Parathyroid adenoma (tissue), 2 donors: ENCODE results near the gene PPP2R1B.
"Not testable (repeated sequence)": the region's sequence is repeated elsewhere in the genome, so short reads cannot be mapped to it uniquely, and the experiment has no call there.

Experiments
- H2AFZ ChIP-seq: fragments of 300-600 bp; sonication (generic); one replicate; pipeline ENCODE4 v1.7.0; 2017; ENCODE audit warnings: antibody characterized with exemption, mild to moderate bottlenecking
- H3K27ac ChIP-seq: fragments of 300-600 bp; sonication (generic); one replicate; pipeline ENCODE4 v1.7.0; 2017
- H3K27me3 ChIP-seq: fragments of 300-600 bp; sonication (generic); one replicate; pipeline ENCODE4 v1.7.0; 2017; ENCODE audit warnings: low read length; ENCODE audit not compliant: control insufficient read depth, insufficient read depth
- H3K36me3 ChIP-seq: fragments of 300-600 bp; sonication (generic); one replicate; pipeline ENCODE4 v1.7.0; 2017; ENCODE audit warnings: low read length; ENCODE audit not compliant: control insufficient read depth, insufficient read depth
- H3K4me1 ChIP-seq: fragments of 300-600 bp; sonication (generic); one replicate; pipeline ENCODE4 v1.7.0; 2017; ENCODE audit warnings: control low read depth
- H3K4me2 ChIP-seq: fragments of 300-600 bp; sonication (generic); one replicate; pipeline ENCODE4 v1.7.0; 2017; ENCODE audit warnings: low read length
- H3K4me3 ChIP-seq: fragments of 300-600 bp; sonication (generic); one replicate; pipeline ENCODE4 v1.7.0; 2017; ENCODE audit warnings: low read depth, low read length
- H3K79me2 ChIP-seq: fragments of 300-600 bp; sonication (generic); one replicate; pipeline ENCODE4 v1.7.0; 2017; ENCODE audit warnings: control low read depth
- H3K9ac ChIP-seq: fragments of 300-600 bp; sonication (generic); one replicate; pipeline ENCODE4 v1.7.0; 2017; ENCODE audit warnings: mild to moderate bottlenecking
- H3K9me3 ChIP-seq: fragments of 300-600 bp; sonication (generic); one replicate; pipeline ENCODE4 v1.7.0; 2017; ENCODE audit warnings: low read length; ENCODE audit not compliant: control insufficient read depth
- TF ChIP-seq, protein P1 (sequence below): fragments of 300-600 bp; sonication (generic); IDR thresholded peaks from one replicate; pipeline ENCODE4 v1.7.0; 2017; ENCODE audit warnings: antibody characterized with exemption, mild to moderate bottlenecking
- donor health status: primary hyperparathyroidism.

The PPP2R1B gene

DNA sequence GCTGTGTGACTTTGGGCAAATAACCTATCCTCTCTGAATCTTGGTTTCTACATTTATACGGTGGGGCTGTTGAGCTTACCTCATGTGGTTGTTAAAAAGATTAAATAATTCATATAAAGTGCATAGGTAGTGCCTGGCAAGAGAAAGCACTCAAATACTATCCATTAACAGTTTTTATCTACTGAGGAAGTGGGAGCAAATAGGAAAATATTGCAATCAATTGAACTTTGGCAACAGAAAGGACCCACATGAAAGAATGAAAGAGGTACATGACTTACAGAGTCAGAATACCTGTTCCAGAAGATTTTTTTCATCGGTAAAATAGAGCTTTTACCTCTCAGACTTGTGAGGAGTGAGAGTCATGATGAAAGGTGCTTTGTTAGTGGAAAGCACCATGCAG is 6.3 kb upstream of the PPP2R1B start:
- Histone ChIP-seq H3K36me3 (no peaks in the 10 kb centered on the region), H3K27ac (no peak overlapping the region), H3K4me2 (no peak overlapping the region), H2AFZ (no peak overlapping the region), H3K27me3 (no peaks in the 10 kb centered on the region), H3K9me3 (no peaks in the 10 kb centered on the region), H3K9ac (no peak overlapping the region), H3K4me3 (no peak overlapping the region), H3K79me2 (no peaks in the 10 kb centered on the region), H3K4me1 (no peaks in the 10 kb centered on the region)
- TF ChIP-seq, protein P1, sequence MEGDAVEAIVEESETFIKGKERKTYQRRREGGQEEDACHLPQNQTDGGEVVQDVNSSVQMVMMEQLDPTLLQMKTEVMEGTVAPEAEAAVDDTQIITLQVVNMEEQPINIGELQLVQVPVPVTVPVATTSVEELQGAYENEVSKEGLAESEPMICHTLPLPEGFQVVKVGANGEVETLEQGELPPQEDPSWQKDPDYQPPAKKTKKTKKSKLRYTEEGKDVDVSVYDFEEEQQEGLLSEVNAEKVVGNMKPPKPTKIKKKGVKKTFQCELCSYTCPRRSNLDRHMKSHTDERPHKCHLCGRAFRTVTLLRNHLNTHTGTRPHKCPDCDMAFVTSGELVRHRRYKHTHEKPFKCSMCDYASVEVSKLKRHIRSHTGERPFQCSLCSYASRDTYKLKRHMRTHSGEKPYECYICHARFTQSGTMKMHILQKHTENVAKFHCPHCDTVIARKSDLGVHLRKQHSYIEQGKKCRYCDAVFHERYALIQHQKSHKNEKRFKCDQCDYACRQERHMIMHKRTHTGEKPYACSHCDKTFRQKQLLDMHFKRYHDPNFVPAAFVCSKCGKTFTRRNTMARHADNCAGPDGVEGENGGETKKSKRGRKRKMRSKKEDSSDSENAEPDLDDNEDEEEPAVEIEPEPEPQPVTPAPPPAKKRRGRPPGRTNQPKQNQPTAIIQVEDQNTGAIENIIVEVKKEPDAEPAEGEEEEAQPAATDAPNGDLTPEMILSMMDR = no peak

DNA sequence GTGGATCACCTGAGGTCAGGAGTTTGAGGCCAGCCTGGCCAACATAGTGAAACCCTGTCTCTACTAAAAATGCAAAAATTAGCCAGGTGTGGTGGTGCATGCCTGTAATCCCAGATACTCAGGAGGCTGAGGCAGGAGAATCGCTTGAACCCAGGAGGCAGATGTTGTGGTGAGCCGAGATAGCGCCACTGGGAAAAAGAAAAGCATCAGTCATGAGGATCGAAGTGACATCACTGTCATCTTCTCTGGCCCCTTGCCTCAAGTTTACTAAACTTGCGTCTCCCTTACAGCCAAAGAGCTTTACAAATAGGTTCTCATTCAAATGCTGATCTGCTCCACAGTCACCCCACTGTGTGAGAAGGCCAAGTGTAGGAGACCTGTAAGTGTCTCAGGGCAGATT is 5.0 kb upstream of the PPP2R1B start:
- H2AFZ ChIP-seq, H3K79me2 ChIP-seq, H3K4me3 ChIP-seq, H3K36me3 ChIP-seq, H3K4me1 ChIP-seq, H3K27ac ChIP-seq, H3K9ac ChIP-seq, H3K27me3 ChIP-seq, H3K4me2 ChIP-seq, H3K9me3 ChIP-seq: not testable (repeated sequence)

DNA sequence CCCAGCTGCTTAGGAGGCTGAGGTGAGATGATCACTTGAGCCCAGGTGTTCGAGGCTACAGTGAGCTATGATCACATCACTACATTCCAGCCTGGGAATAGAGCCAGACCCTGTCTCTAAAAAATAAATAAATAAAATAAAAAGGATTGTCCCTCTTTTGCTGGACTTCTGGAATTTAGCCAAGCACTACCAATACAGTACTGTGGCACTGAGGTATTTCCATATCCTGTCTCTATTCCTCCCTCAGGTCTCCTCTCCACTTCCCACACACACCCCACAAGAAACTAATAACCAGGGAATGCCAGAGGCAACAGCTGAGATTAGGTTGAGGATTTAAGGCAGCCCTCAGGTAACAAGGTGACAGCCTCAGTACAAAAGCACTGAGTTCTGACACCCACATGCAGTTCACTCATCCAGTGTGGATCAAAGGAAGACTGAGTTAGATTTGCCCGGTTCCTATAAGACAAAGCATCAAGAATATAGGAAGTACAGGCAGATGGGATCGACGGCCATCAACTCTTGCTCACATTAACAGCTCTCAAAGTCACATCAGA is 4.5 kb upstream of the PPP2R1B start:
- Histone ChIP-seq H3K79me2 (no peaks in the 10 kb centered on the region), H3K4me2 (no peak overlapping the region), H3K27ac (no peak overlapping the region), H3K4me1 (peaks cover 4% of the 10 kb centered on the region), H3K36me3 (no peaks in the 10 kb centered on the region), H3K4me3 (no peak overlapping the region), H3K27me3 (no peaks in the 10 kb centered on the region), H3K9ac (no peak overlapping the region), H2AFZ (no peak overlapping the region), H3K9me3 (no peaks in the 10 kb centered on the region)
- TF ChIP-seq, protein P1 = no peak

DNA sequence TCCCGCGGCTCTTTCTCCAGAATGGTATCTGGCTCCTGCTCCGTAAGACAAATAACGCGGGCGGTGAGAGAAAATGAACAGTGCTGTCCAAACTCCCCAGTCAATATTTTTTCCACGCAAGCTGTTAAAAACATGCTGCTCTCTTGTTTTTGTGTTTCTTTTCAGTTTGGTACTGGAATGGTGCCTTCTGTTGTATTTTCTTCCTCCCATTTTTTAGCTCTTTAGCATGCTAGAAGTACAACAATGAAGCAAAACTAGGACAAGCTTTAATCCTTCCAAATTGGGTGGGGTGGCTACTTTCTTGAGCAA is 599 bp upstream of the PPP2R1B start:
- TF ChIP-seq, protein P1 = no peak
- H3K9ac ChIP-seq = no peak overlapping the region
- peaks cover 4% of the 10 kb centered on the region for H3K4me1 ChIP-seq
- peak overlapping the region; percentile 90 for H3K27ac ChIP-seq
- no peaks in the 10 kb centered on the region for H3K36me3 ChIP-seq
- peak overlapping the region; percentile 76 for H3K4me3 ChIP-seq
- no peaks in the 10 kb centered on the region for H3K9me3 ChIP-seq
- H3K27me3 ChIP-seq = no peaks in the 10 kb centered on the region
- H3K4me2 ChIP-seq = peak overlapping the region; percentile 76
- peaks cover 2% of the 10 kb centered on the region for H3K79me2 ChIP-seq
- H2AFZ ChIP-seq = peak overlapping the region; percentile 85

DNA sequence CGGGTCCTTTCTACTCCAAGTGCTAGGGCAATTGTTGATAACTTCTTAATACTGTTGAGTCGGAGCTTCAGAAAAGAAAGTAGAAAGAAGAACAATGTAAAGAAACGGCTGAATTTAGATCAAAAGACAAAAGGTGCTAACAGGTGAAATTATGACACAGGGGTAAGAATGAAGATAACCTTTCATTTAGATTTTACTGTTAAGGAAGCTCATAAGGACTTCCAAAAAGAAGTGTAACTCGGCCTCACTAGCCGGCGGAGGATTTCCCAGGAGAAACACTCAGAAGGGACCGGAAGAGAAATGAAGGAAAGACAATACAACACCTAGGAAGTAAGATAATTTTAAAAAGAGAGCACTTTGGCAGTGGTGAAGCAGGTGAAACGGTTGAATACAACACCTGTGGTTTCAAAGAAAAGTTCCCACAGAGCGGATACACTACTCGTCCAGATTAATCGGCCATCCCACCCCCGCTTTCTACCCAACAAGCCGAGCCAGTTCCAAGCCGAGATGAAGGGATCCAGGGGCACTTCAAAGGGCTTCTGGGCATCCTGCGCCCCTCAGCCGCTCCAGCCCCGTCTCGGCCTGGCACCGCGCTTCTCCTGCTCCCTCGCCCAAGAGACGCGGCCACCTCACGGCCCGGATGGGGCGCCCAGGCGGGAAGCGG is 737 bp downstream of the PPP2R1B start:
- Histone ChIP-seq H3K27me3 (no peaks in the 10 kb centered on the region), H2AFZ (peak overlapping the region; percentile 85), H3K4me3 (peak overlapping the region; percentile 76), H3K36me3 (no peaks in the 10 kb centered on the region), H3K79me2 (peaks cover 2% of the 10 kb centered on the region), H3K9me3 (no peaks in the 10 kb centered on the region), H3K9ac (peak overlapping the region; percentile 21), H3K4me1 (peaks cover 4% of the 10 kb centered on the region), H3K27ac (peak overlapping the region; percentile 90), H3K4me2 (peak overlapping the region; percentile 59)
- TF ChIP-seq, protein P1 = no peak
